ENCODE measurements around the gene FLNB.
"Not testable (repeated sequence)": the region's sequence is repeated elsewhere in the genome, so short reads cannot be mapped to it uniquely, and the experiment has no call there.

Gene FLNB

GRCh38 chr3:58034738-58035523 is 26.7 kb downstream of the FLNB start:
- DNase-seq, result no peak

GRCh38 chr3:58035524-58036255 is 27.5 kb downstream of the FLNB start:
- no peak for DNase-seq

DNA sequence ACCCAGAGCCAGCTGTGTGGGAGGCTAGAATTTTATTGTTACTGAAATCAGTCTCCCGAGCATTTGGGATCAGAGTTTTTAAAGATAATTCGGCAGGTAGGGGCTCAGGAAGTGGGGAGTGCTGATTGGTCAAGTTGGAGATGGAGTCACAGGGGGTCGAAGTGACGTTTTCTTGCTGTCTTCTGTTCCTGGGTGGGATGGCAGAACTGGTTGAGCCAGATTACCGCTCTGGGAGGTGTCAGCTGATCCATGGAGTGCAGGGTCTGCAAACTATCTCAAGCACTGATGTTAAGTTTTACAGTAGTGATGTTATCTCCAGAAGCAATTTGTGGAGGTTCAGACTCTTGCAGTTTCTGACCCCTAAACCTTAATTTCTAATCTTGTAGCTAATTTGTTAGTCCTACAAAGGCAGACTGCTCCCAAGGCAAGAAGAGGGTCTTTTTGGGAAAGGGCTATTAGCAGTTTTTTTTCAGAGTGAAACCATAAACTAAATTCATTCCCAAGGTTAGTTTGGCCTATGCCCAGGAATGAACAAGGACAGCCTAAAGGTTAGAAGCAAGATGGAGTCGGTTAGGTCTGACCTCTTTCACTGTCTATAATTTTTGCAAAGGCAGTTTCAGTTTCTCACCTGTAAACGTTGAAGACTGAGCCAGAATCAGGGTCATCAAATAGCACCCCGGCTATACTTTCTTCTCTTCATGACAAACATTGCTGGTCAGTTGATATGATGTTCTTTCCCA is 28.2 kb downstream of the FLNB start:
- no peak for DNase-seq

- no peak for DNase-seq
These were observed 29.1 kb downstream of the FLNB start for GRCh38 chr3:58037141-58037910.

- DNase-seq, result no peak
These were observed 30.6 kb downstream of the FLNB start for GRCh38 chr3:58038675-58039292.

DNA sequence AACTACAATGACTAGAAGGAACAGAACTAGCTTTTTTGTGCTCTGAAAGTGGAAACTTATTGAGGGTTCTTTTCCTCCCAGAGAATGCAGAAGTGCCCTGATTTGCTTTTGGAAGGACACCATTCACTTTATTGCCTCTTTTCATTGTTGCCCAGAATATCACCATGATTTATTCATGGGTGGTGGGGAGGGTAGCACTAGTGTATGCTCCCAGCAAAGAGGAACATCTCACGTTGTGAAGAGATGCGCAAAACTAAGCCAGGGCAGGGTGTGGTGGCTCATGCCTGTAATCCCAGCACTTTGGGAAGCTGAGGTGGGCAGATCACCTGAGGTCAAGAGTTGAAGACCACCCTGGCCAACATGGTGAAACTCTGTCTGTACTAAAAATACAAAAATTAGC is 31.4 kb downstream of the FLNB start:
- no peak for DNase-seq

GRCh38 chr3:58041182-58041825 is 33.1 kb downstream of the FLNB start:
- no peak for DNase-seq

DNA sequence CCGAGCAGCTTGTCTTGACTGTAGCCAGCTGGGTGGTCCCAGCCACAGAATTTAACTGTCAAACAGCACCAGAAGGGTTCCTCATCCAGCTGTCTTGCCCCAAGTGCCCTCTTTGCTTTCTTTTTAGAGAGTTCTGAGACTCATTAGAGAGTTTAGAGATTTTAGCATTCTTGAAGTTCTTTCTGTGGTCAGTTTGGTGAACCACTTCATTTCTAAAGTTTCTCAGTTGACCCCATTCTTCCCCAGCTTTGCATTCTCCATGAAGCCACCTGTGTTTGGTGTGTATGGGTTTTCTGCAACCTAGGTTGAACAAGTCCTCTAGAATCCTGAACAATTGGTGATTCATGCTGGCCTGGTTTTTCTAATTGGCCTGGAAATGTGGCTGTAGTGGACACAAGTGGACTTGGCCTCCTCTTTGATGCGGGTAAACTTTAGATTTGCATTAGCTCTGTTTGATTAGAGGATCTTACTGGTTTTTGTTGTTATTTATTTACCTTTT is 33.7 kb downstream of the FLNB start:
- DNase-seq, result no peak

DNA sequence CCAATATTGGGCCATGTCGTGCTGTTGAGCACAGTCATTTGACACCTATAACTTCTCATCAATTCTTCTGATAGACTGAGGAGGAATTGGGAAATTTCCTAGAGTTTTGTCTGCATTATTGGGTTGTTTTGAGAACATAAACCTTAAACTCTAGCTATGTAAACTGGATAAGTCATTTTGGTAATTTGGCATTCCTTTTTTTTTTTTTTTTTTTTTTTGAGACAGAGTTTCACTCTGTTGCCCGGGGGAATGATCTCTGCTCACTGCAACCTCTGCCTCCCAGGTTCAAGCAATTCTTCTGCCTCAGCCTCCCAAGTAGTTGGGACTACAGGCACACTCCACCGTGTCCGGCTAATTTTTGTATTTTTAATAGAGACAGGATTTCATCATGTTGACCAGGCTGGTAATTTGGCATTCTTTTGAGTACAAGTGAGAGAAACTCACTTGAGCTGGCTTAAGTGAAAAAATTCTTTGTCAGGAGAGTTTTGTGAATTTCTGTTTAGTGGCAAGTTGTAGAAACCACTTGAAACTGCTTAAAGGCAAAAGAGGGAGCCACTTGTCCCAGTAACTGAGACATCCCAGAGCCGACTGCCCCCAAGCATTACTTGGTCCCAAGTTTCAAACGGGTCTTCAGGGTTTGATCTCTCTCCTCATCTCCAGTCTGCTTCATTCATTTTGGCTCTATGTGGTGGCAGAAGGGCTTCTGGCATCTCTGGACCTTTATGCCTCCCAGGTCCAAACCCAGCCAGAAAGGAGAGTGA is 34.9 kb downstream of the FLNB start:
- no peak for DNase-seq

- no peak for DNase-seq
These were observed 35.7 kb downstream of the FLNB start for GRCh38 chr3:58043933-58044332.

- DNase-seq, result no peak
These were observed 36.7 kb downstream of the FLNB start for GRCh38 chr3:58044691-58045483.

DNA sequence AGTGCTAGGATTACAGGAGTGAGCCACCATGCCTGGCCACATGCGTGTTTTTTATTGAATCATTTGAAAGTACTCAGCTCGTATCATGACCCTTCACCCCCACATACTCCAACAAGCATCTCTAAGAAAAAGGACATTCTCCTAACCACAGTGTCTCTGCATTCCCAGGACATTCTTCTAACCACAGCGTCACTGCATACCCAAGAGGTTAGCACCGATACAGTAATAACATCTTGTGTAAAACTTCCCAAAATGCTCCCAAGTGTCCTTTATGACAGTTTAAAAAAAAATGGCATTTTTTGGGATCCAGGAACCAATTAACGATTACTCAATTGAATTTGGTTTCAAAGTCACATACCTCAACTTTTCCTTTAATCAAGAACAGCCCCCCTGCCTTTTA is 39.6 kb downstream of the FLNB start:
- no peak for DNase-seq

GRCh38 chr3:58048301-58048700 is 40.1 kb downstream of the FLNB start:
- DNase-seq, result no peak

DNA sequence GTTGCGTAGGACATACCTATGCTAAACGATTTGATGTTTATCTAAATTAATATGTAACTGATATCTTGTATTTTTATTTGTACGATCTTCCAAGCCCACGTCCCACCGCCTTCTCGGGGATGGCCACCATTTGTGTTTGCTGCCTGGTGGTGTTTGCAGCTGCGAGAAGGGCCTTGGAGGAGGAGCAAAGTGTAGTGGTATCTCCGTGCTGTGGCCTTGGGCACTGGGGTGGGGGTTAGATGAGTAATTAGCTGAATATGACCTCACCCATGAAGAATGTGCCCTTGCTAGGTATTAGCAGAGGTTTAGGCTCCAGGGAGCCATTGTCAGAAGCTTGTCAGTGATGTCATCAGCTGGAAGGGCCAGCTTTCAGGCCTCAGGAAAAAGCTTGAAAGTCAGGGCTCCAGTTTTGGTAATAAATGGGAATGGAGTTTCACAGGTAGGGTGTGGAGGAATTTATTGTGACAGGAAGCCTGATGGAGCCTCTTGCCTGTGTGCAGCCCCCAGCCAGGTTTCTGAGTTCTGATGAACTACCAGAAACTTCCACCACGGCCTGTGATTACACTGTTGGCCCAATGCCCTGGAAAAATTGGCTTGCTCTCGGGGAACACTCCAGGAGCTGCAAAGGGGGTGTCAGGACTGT is 41.0 kb downstream of the FLNB start:
- no peak for DNase-seq

DNA sequence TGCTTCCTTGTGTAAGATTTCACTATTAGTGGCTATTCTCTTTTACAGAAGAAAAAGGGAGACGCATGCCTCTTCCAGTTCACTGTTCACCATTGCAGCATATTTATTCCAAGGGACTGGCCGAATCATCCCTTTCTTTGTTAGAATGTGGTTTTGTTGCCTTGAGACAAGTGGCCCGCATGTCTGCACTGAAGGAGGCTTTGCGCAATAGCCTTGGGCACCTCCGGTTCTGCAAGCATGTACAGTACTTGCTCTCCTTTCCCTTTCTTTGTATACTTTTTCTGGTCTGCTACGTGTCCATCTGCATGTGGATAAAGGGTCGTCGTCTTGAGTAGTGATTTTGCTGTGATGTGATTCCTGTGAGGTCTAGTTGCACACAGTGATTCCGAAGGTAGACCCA is 43.0 kb downstream of the FLNB start:
- DNase-seq, result no peak

DNA sequence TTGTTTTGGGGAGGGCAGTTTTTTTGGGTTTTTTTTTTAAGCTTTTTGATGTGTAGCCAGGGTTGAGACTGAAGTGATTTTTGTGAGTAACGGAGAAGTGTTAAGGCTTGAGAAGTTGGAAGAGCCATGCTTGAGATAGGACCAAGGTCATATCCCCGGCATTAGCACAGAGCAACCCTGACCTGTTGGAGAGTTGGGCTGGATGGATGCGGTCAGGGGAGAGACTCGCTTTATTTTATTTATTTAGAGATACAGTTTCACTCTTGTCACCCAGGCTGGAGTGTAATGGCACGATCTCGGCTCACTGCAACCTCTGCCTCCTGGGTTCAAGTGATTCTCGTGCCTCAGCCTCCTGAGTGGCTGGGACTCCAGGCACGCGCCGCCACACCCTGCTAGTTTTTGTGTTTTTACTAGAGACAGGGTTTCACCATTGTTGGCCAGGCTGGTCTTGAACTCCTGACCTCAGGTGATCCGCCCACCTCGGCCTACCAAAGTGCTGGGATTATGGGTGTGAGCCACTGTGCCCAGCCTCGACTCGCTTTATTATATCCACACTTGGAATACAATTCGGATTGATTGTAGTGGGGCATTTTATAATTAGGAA is 43.5 kb downstream of the FLNB start:
- not testable (repeated sequence) for DNase-seq

DNA sequence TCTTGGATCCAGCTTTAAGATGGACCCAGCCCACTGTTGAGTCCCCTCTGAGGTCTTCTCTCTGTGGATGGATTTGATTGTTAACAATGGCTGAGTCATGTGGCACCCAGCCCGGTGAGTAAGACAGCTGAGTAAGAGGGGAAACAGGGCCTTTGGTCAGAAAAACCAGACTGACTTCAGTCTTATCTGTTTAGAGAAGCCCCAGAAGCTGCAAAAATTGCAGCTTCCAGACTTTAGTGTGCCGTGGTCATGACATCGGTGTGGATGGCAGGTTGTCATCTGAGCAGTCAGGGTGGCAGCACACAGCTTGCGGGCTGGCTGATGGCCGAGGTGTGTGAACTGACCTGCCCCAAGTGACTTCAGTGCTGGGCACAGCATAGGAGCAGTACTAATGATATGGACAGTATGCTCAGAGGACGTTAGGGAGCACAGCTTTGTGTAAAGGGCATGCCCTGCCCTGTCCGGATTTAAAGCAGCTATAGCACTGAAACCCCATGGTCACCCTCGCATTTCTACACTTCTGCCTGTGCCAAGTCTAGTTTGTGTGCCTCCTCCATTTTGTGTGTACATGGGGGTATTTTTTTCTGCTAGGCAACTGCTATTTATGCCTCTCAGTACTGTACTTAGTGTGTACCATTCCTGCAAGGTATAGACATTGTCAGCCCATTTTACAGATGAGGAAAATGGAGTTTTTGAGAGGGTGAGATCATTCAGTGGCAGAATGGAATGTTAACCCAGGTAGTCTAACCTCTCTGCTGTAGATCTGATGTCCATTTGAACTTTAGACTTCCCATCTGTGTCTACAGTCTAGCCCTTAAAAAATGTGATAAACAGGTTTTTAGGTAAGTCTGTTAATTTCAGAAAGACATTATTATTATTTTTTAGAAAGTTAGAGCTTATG is 44.4 kb downstream of the FLNB start:
- DNase-seq, result peak; percentile 31

DNA sequence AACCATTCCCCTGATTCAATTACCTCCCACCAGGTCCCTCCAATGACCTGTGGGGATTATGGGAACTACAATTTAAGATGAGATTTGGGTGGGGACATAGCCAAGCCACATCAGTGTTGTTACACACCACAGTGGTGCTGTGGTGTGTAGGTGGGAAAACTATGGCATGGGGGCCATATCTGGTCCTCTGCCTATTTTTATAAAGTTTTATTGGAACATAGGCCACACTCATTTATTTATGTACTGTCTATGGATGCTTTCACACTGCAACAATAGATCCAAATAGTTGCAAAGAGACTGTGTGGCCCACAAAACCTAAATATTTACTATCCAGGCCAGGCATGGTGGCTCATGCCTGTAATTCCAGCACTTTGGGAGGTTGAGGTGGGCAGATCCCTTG is 46.4 kb downstream of the FLNB start:
- no peak for DNase-seq
